ENCODE results near the gene RGL1. TPM values are rescaled to one million over a fixed set of nuclear protein-coding genes. Genes with fewer than 3 reads are reported as not detected.

The RGL1 gene
- total RNA-seq, 1 donor from 2014 or later = 76.9 TPM

DNA sequence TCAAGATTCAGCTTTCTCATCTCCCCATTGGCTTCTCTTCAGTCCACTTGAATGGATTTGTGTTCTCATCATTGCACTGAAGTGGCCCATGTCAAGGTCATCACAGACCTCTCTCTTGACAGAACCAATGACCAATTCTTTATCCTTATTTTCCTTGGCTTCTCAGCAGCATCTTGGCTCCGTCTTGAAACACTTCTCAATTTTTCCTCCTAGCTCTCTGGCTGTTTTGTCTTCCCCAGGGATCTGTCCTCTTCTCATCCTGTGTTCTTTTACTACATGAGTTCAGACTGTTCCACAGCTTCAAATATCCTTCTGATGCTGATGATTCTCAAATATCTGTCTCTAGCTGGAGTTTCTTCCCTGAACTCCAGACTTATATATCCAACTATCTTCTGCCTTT, 154.0 kb downstream of the RGL1 start:
- intact Hi-C loops (cut with DNase I) = no loop called here
- ATAC-seq (peak; percentile 94), DNase-seq (ENCODE audit: low spot score) (no peak)

DNA sequence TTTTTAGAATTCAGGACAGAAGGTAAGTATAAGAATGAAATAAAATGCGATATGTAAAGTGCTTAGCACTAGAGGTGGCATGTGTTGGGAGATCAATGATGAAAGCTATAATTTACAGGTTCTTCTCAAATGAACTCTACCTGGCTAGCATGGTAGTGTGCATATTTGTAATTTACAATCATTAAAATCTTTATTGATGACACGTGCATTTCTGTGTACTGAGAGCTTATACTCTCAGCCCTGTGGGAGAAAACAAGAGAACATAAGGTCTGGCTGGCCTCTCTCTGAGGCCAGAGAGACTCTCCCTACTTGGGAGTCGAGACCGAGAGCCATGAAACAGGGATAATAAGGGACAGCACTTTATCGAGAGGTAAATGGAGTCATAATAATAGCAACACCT, 156.2 kb downstream of the RGL1 start:
- ATAC-seq (no peak), DNase-seq (ENCODE audit: low spot score) (no peak)
- intact Hi-C loops (cut with DNase I) = no loop called here

DNA sequence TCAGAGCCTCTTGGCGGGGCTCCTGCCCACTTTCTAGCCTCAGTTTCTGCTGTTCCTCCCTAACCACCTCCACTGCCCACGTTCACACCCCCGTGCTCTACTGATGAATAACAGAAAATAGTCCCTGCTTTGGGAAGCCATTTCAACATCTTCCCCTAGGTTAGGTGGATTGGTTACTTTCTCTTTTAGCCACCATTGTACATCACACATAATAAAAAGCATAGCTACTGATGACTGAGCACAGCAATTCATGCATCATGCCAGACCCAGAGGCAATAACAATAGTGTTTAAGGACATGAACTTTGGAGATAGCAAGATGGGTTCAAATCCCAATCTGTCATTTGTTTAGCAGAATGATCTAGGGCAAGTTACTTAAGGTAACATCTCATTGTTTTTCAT, 158.0 kb downstream of the RGL1 start:
- DNase-seq (ENCODE audit: low spot score) (no peak), ATAC-seq (no peak)
- intact Hi-C loops (cut with DNase I) = no loop called here

DNA sequence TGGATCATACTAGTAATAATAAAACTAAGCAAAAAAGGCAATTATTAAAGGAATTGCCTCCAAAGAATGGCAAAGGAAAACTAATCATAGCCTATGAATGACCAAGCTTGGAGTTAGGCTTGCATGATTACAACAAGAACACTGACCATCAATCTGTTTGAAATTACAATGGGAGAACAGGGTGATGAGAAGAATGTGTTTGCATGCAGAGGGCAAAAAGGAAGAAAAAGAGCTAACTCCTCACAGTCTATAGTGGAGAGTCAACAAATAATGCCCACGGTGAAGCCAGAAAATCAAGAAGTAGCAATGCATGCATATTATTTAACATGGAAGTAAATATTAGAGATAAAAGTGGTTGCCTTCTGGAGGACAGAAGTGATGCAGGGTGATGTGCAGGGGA, 160.8 kb downstream of the RGL1 start:
- DNase-seq (ENCODE audit: low spot score) (no peak), ATAC-seq (no peak)
- intact Hi-C loops (cut with DNase I) = no loop called here

DNA sequence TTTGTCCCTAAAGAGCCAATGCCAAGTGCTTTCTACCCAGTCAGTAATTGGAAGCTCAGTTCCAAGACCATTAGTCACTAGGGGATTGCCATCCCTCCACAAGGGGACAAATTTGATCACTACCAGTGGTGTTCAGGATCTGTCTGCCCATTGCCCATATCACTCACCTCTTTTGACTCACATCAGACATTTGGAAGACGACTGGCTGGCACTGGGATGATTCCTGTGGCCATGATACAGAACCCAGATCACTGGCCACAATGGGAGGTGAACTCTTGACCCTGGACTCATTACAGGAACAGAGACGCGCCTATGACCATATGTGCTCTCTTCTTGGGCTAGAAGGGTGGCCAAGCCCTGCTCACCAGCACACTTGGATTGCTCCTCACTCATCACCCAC, 161.6 kb downstream of the RGL1 start:
- no peak for ATAC-seq
- DNase-seq (ENCODE audit: low spot score) = no peak
- intact Hi-C loops (cut with DNase I) = no loop called here

DNA sequence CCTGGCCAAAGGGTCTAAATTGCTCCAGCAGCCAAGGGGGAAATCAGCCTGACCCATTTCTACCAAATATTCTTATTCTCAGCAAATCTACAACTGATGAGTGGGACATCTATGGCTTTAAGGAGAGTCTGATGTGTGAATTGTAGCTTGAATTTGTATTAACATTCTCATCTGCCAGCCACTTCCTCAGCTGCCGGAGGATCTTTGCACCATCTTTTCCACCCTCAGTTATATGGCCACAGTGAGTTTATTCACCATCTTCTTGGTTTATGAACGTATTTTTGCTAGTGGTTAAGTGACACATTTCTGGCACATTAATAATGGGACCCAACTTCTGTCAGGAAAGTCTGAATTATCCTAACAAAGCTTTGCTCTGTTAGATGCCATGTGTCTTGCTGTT, 163.0 kb downstream of the RGL1 start:
- no peak for ATAC-seq
- DNase-seq (ENCODE audit: low spot score) = no peak
- intact Hi-C loops (cut with DNase I) = no loop called here

DNA sequence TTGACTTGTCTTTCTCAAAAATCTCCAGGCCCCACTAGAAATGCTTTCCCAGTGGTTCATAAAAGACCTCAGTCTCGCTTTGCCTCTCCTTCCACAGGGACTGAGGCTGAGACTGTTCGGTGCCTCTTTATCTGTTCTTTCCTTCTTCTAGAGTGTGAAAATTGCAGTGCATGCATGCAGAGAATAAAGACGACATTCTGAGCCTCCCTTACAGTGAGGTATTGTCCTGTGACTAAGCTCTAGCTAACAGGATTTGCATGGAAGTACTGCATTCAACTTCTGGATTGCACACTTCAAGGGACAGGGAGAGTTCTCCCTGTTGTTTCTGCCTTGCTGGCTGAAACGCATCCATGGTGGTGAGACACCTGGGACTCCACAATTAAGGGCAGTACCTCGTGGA, 163.5 kb downstream of the RGL1 start:
- DNase-seq (ENCODE audit: low spot score) = no peak
- intact Hi-C loops (cut with DNase I) = no loop called here
- ATAC-seq = no peak

DNA sequence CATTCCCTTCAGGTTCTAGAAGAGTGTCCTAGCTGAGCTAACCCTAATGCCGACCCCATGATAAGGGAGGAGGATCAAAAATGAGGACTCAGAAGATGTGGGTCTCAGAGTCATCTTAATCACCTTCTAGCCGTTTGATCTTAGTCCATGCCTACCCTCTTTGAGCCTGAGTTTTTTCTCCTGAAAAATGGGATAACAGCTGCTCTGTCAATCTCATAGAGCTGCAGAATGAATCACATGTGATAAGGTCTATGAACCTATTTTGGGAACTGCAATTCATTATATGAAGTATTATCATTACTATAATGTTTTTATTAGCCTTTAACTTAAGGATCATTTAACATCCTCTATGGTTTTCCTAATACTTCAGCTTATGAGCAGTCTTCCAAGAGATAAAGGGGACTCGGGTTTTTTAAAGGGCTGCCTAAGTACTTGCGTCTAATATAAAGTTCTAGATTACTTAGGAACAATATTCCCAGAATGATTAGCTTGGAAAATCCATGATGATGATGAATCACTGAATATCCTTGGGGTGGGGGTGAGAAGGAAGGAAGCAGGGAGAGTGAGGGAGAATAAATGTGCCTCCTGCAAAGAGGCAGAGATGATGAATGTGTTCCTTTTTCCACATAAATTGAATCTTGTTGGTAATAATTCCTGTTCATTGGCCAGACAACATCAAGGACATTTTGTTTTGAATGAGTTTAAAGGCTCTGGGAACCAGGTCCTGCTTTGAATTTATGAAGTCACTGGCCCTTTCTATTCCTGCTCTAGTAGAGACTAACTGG, 165.8 kb downstream of the RGL1 start:
- ATAC-seq (no peak), DNase-seq (ENCODE audit: low spot score) (no peak)
- intact Hi-C loops (cut with DNase I) = no loop called here

DNA sequence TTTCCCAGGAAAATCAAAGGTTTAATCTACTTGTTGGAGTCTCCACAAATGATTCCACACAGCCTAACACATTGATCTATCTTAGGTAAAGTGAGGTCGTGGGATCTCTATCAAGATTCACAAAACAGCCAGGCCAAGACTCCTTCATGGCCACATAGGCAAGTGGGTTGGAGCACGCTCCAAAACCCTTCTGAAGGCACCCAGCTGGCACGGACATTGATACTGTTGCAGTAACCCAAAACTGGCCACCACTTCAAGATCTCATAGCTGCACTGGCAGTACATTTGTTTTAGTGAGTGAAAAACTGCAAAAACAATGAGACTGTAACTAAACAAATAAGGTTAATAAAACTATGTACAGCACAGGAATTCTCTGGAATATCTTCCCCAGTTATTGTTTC, 170.7 kb downstream of the RGL1 start:
- ATAC-seq (no peak), DNase-seq (ENCODE audit: low spot score) (no peak)
- intact Hi-C loops (cut with DNase I) = no loop called here

DNA sequence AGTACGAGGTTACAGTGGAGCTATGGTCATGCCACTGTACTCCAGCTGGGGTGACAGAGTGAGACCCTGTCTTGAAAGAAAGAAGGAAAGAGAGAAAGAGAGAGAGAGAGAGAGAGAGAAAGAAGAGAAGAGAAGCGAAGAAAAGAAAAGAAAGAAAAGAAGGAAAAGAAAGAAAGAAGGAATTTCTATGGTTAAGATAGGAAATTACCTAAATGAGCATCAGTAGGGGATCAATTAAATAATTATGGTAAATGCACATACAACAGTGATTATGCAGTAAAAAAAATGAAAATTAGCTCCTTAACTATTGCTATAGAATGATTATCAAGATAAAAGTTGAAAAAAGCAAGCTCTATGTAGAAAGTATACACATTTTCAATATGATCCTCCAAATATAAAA, 172.8 kb downstream of the RGL1 start:
- intact Hi-C loops (cut with DNase I) = no loop called here
- DNase-seq (ENCODE audit: low spot score) = no peak
- ATAC-seq = no peak

Other genes with a start within 250 kb of the RGL1 start
- 29.6 TPM for gene NCF2, start 214.7 kb upstream of the RGL1 start, total RNA-seq
- 142 TPM for gene ARPC5, start 169.3 kb upstream of the RGL1 start, total RNA-seq
- gene APOBEC4, start 151.8 kb upstream of the RGL1 start, total RNA-seq = not detected
- gene COLGALT2, start 232.6 kb downstream of the RGL1 start, total RNA-seq = 2.5 TPM
- 22.3 TPM for gene TSEN15, start 246.6 kb downstream of the RGL1 start, total RNA-seq